K562 (cell line): Measurements from ENCODE around the gene DNER. TPM values are rescaled to one million over a fixed set of nuclear protein-coding genes. Genes with fewer than 3 reads are reported as not detected.

Experiments
- ATAC-seq: fragments of 200-7000 bp; cut with Tn5 transposase; 3 replicates; pipeline ENCODE4 v1.9.1; 2020; ENCODE audit warnings: moderate library complexity
- BruUV-seq: library from RNA; stranded (reverse); fragments of 400-500 nt; replicated peaks from 2 replicates; lab custom pipeline; 2021; lab: Mats Ljungman, UMichigan
- CTCF ChIA-PET: fragments of 300-600 bp; formaldehyde crosslinking; extraction: SDS; loops from one replicate; lab custom pipeline; 2021; ENCODE audit warnings: low intra/inter-chr PET ratio; lab: Yijun Ruan, JAX
- POLR2A ChIA-PET: fragments of 300-600, 350-650 bp; sonication (Branson Sonifier 250); formaldehyde crosslinking; extraction: SDS; loops from one replicate; lab custom pipeline; 2021; ENCODE audit warnings: antibody characterized with exemption, inconsistent platforms; lab: Yijun Ruan, JAX
- DNase-seq, 4 experiments: peaks; one replicate each; pipeline versions ENCODE4 v3.0.0 to v3.0.0-alpha.2; 2011 to 2018; ENCODE audit warnings: low spot score in 3 of 4, mixed read lengths in 3 of 4; ENCODE audit errors: extremely low read depth in 1 of 4
- FAIRE-seq: peaks from 2 replicates; lab custom pipeline; 2011; peaks lifted over from hg19 to GRCh38; lab: Jason Lieb, UNC
- H2AFZ ChIP-seq: 2 replicates; pipeline ENCODE4 v1.6.0; 2011; ENCODE audit warnings: low read depth, low read length, control low read depth, inconsistent platforms
- H3K27ac ChIP-seq: fragments of 200-600 bp; 3 replicates; pipeline ENCODE4 v1.8.0; 2011; ENCODE audit warnings: low read depth, mild to moderate bottlenecking, control low read depth, inconsistent platforms, low read length, moderate library complexity, mixed read lengths; ENCODE audit errors: extremely low read depth
- H3K27me3 ChIP-seq, 2 experiments: fragments of 300-600 bp in 1 of 2; 2 replicates in 1 of 2; 3 replicates in 1 of 2; pipeline versions ENCODE4 v1.6.0 to v1.8.0; 2011; ENCODE audit warnings: inconsistent platforms in 2 of 2, low read length in 2 of 2, mild to moderate bottlenecking in 1 of 2, mixed read lengths in 1 of 2, moderate library complexity in 1 of 2; ENCODE audit not compliant: control insufficient read depth in 2 of 2, insufficient read depth in 2 of 2
- H3K36me3 ChIP-seq: fragments of 300-600 bp; 3 replicates; pipeline ENCODE4 v1.8.0; 2011; ENCODE audit warnings: mild to moderate bottlenecking, low read length, inconsistent platforms; ENCODE audit not compliant: control insufficient read depth, insufficient read depth
- H3K4me1 ChIP-seq, 2 experiments: fragments of 200-600 bp in 1 of 2; replicated peaks in 1 of 2; 2 replicates in 1 of 2; 3 replicates in 1 of 2; pipeline versions ENCODE4 v1.5.1 to v1.8.0; 2011; ENCODE audit warnings: inconsistent platforms in 2 of 2, low read length in 2 of 2, mild to moderate bottlenecking in 1 of 2, mixed read lengths in 1 of 2, moderate library complexity in 1 of 2; ENCODE audit not compliant: control insufficient read depth in 2 of 2, insufficient read depth in 2 of 2
- H3K4me2 ChIP-seq: 2 replicates; pipeline ENCODE4 v1.6.1; 2011; ENCODE audit warnings: low read length, control low read depth, inconsistent platforms, mixed read lengths; ENCODE audit not compliant: insufficient read depth
- H3K4me3 ChIP-seq: fragments of 200-600 bp; sonication (generic), shearing (Covaris generic); 2 replicates; pipeline ENCODE4 v1.5.1; 2016; ENCODE audit warnings: control low read depth, inconsistent platforms
- H3K79me2 ChIP-seq: fragments of 200-600 bp; 3 replicates; pipeline ENCODE4 v1.8.0; 2011; ENCODE audit warnings: low read length, inconsistent platforms; ENCODE audit not compliant: control insufficient read depth, insufficient read depth
- H3K9ac ChIP-seq, 2 experiments: 2 replicates each; pipeline versions ENCODE4 v1.6.0 to v1.6.1; 2011; ENCODE audit warnings: low read depth in 2 of 2, low read length in 2 of 2, control low read depth in 1 of 2, inconsistent platforms in 1 of 2, mild to moderate bottlenecking in 1 of 2, mixed read lengths in 1 of 2; ENCODE audit not compliant: insufficient read depth in 1 of 2
- H3K9me1 ChIP-seq: one replicate; pipeline ENCODE4 v1.6.0; 2011; ENCODE audit warnings: inconsistent platforms, mild to moderate bottlenecking, low read length, moderate library complexity; ENCODE audit not compliant: control insufficient read depth, insufficient read depth
- H3K9me3 ChIP-seq: replicated peaks from 2 replicates; pipeline ENCODE4 v1.5.1; 2011; ENCODE audit warnings: low read depth, low read length, inconsistent platforms; ENCODE audit not compliant: control insufficient read depth, insufficient read depth
- H4K20me1 ChIP-seq: replicated peaks from 2 replicates; pipeline ENCODE4 v1.6.1; 2011; ENCODE audit warnings: low read length, inconsistent platforms, mixed read lengths; ENCODE audit not compliant: control insufficient read depth, insufficient read depth
- CBFA2T3 ChIP-seq: fragments of 450-650 bp; IDR thresholded peaks from 2 replicates; pipeline ENCODE4 v1.6.1; 2017
- CBX3 ChIP-seq, 2 experiments: IDR thresholded peaks; 1 replicate in 1 of 2; 2 replicates in 1 of 2; pipeline ENCODE4 v1.6.1; 2012; ENCODE audit warnings: inconsistent platforms in 2 of 2, low read length in 2 of 2, borderline replicate concordance in 1 of 2, control low read depth in 1 of 2
- FOXA1 ChIP-seq: fragments of 450-650 bp; IDR thresholded peaks from 2 replicates; pipeline ENCODE4 v1.6.1; 2016; ENCODE audit warnings: mild to moderate bottlenecking, borderline replicate concordance
- HDAC3 ChIP-seq: fragments of 450-650 bp; IDR thresholded peaks from 2 replicates; pipeline ENCODE4 v1.6.1; 2018; ENCODE audit warnings: borderline replicate concordance, mild to moderate bottlenecking, moderate library complexity; ENCODE audit not compliant: partially characterized antibody
- HMG20A ChIP-seq: fragments of 450-650 bp; formaldehyde crosslinking; conservative IDR thresholded peaks from 2 replicates; pipeline ENCODE4 v1.4.0; 2020; ENCODE audit warnings: mild to moderate bottlenecking, mixed read lengths
- KDM4B ChIP-seq, 2 experiments: fragments of 450-650 bp in 1 of 2; sonication (generic) in 1 of 2; IDR thresholded peaks; 2 replicates each; pipeline ENCODE4 v1.6.1; 2016 to 2017; ENCODE audit warnings: borderline replicate concordance in 2 of 2, antibody characterized with exemption in 1 of 2, low read depth in 1 of 2, mild to moderate bottlenecking in 1 of 2
- MXI1 ChIP-seq: IDR thresholded peaks from 2 replicates; pipeline ENCODE4 v1.6.1; 2011; ENCODE audit warnings: low read depth, mild to moderate bottlenecking, improper control_type of control experiment, low read length
- MYC ChIP-seq, 2 experiments: fragments of 250-450 bp in 1 of 2; sonication (Bioruptor Pico) in 1 of 2; IDR thresholded peaks; 2 replicates each; pipeline versions ENCODE4 v1.5.1 to v1.6.1; 2012 to 2021; ENCODE audit warnings: low read depth in 2 of 2, borderline replicate concordance in 1 of 2, improper control_type of control experiment in 1 of 2, low read length in 1 of 2, mild to moderate bottlenecking in 1 of 2, moderate library complexity in 1 of 2
- NCOA1 ChIP-seq: fragments of 450-650 bp; IDR thresholded peaks from 2 replicates; pipeline ENCODE4 v1.6.1; 2016; ENCODE audit warnings: low read depth
- PCBP2 ChIP-seq: fragments of 200-400 bp; formaldehyde crosslinking; IDR thresholded peaks from 2 replicates; pipeline ENCODE4 v1.6.1; 2018; ENCODE audit warnings: low read length, low read depth, mild to moderate bottlenecking, moderate library complexity; ENCODE audit not compliant: poor library complexity, severe bottlenecking
- SREBF2 ChIP-seq: sonication (generic); formaldehyde crosslinking; IDR thresholded peaks from 2 replicates; pipeline ENCODE4 v1.4.0; 2020; ENCODE audit warnings: mild to moderate bottlenecking, missing genetic modification reagents
- ZNF23 ChIP-seq: fragments of 250-450 bp; sonication (Bioruptor Pico); IDR thresholded peaks from 2 replicates; pipeline ENCODE4 v1.4.0; 2020; ENCODE audit warnings: mild to moderate bottlenecking
- ZNF507 ChIP-seq: conservative IDR thresholded peaks from 2 replicates; pipeline ENCODE4 v1.6.1; 2017; ENCODE audit warnings: missing genetic modification characterization, missing compliant biosample characterization
- ZNF79 ChIP-seq: fragments of 250-450 bp; sonication (Bioruptor Pico); IDR thresholded peaks from 2 replicates; pipeline ENCODE4 v1.4.0; 2020; ENCODE audit warnings: low read depth, mild to moderate bottlenecking, moderate library complexity
- WGBS: fragments of 100-300 bp; shearing (Covaris generic); methylation state at CpG from one replicate; pipeline ENCODE4 v1.1.6; 2016; ENCODE audit warnings: low coverage, mixed read lengths; ENCODE audit not compliant: insufficient coverage; ENCODE audit errors: missing lambda C conversion rate; 5-methylcytosine and 5-hydroxymethylcytosine counted together
- in situ Hi-C: fragments of 300-500 bp; cut with MboI; formaldehyde crosslinking; loops from 4 replicates; pipeline ENCODE4 v1.15.0; 2018; ENCODE audit warnings: inconsistent platforms, mixed read lengths
- intact Hi-C: fragments of 100-400 bp; cut with micrococcal nuclease; formaldehyde crosslinking; loops from 2 replicates; pipeline ENCODE4 v1.14.2; 2022
- polyA plus RNA-seq, 8 experiments: library from polyadenylated mRNA; depleted of rRNA in 4 of 8; stranded (reverse) in 5 of 8; unstranded in 3 of 8; fragments of >200 nt; fragmentation: Nextera tagmentation in 2 of 8; fragmentation: Illumina TruSeq in 1 of 8; extraction: Ambion mirVana in 2 of 8; extraction: Trizol in 1 of 8; gene quantifications; 2 replicates each; pipeline versions ENCODE4 v1.2.1 to v1.2.3, GENCODE V29; 2011 to 2014; ENCODE audit warnings: inconsistent platforms in 1 of 8, missing spikeins in 1 of 8
- total RNA-seq, 7 experiments: library from RNA; depleted of rRNA in 6 of 7; stranded (reverse); fragments of >200 nt in 6 of 7; fragmentation: Illumina TruSeq in 2 of 7; extraction: Trizol in 2 of 7; gene quantifications; 2 replicates each; pipeline versions ENCODE4 v1.2.1 to v1.2.3, GENCODE V29; 2011 to 2021; ENCODE audit warnings: low replicate concordance in 1 of 7
- TF ChIP-seq, protein P1 (sequence below): fragments of 450-650 bp; formaldehyde crosslinking; IDR thresholded peaks from 2 replicates; pipeline ENCODE4 v1.4.0; 2022; ENCODE audit warnings: mild to moderate bottlenecking, moderate library complexity

DNER gene
- total and polyA plus RNA-seq, 9 of the 15 experiments (the other 6 are each of a cell fraction or from before 2014, with no cell fraction given) = not detected

- BruUV-seq = no TSS peak
- intact Hi-C loops = no loop called here
- H3K4me3 ChIP-seq = no peak overlapping the region
- H2AFZ ChIP-seq = no peak overlapping the region
- no peaks in the 10 kb centered on the region for H3K79me2 ChIP-seq
- ATAC-seq = no peak
- no peak overlapping the region for H3K27ac ChIP-seq
- no peaks in the 10 kb centered on the region for H3K9me3 ChIP-seq
- FAIRE-seq = no peak
- CTCF ChIA-PET = no interaction called here
- no peaks in the 10 kb centered on the region for H3K9me1 ChIP-seq
- WGBS = 0% methylated on average over 1 of the region's 1 CpG
- no peak for TF ChIP-seq PCBP2
- TF ChIP-seq, all 486 proteins: peak for 0
- Histone ChIP-seq H3K4me2 (no peak overlapping the region), H3K9ac (no peak overlapping the region), H3K4me1 (no peaks in the 10 kb centered on the region), H3K36me3 (no peaks in the 10 kb centered on the region), H4K20me1 (no peaks in the 10 kb centered on the region), H3K27me3 (no peaks in the 10 kb centered on the region)
- in situ Hi-C loops = no loop called here
- DNase-seq = no peak
- POLR2A ChIA-PET = no interaction called here
These were observed 154.4 kb downstream of the DNER start for GRCh38 chr2:229559986-229560385.

GRCh38 chr2:229553091-229553490 lies 161.3 kb downstream of the DNER start:
- Histone ChIP-seq H3K4me3 (no peak overlapping the region), H3K27ac (no peak overlapping the region), H3K9me3 (no peaks in the 10 kb centered on the region), H3K36me3 (no peaks in the 10 kb centered on the region), H3K9ac (no peak overlapping the region), H3K79me2 (no peaks in the 10 kb centered on the region), H3K27me3 (no peaks in the 10 kb centered on the region), H3K9me1 (no peaks in the 10 kb centered on the region), H3K4me1 (no peaks in the 10 kb centered on the region), H4K20me1 (no peaks in the 10 kb centered on the region), H3K4me2 (no peak overlapping the region), H2AFZ (no peak overlapping the region)
- ChIA-PET POLR2A (no interaction called here), CTCF (no interaction called here)
- BruUV-seq = no TSS peak
- FAIRE-seq (no peak), ATAC-seq (no peak), DNase-seq (no peak)
- intact Hi-C loops (no loop called here), in situ Hi-C loops (no loop called here)
- WGBS = 0% methylated on average over 1 of the region's 1 CpG
- no peak for TF ChIP-seq HMG20A
- TF ChIP-seq ZNF23 = no peak
- no peak for TF ChIP-seq MYC (IDR thresholded peaks at IDR 0.05; ENCODE audit: low read depth, low read length)
- TF ChIP-seq MYC (CRISPR knock-in tag; IDR thresholded peaks at IDR 0.05; ENCODE audit: borderline replicate concordance, low read depth) = no peak
- TF ChIP-seq MXI1 = no peak
- no peak for TF ChIP-seq FOXA1
- TF ChIP-seq ZNF507 = no peak
- TF ChIP-seq, protein P1, sequence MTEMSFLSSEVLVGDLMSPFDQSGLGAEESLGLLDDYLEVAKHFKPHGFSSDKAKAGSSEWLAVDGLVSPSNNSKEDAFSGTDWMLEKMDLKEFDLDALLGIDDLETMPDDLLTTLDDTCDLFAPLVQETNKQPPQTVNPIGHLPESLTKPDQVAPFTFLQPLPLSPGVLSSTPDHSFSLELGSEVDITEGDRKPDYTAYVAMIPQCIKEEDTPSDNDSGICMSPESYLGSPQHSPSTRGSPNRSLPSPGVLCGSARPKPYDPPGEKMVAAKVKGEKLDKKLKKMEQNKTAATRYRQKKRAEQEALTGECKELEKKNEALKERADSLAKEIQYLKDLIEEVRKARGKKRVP = no peak
- TF ChIP-seq ZNF79 = no peak
- TF ChIP-seq SREBF2 (CRISPR knock-in tag) = no peak
- TF ChIP-seq KDM4B (IDR thresholded peaks at IDR 0.05; ENCODE audit: borderline replicate concordance in 2 of 2, low read depth in 1 of 2) = no peak
- TF ChIP-seq CBFA2T3 = no peak
- TF ChIP-seq NCOA1 = no peak
- no peak for TF ChIP-seq HDAC3
- no peak for TF ChIP-seq CBX3 (IDR thresholded peaks at IDR 0.05; ENCODE audit: borderline replicate concordance in 1 of 2, low read length in 2 of 2)
